ENCODE measurements around the gene RASGRP4.

The RASGRP4 gene

DNA sequence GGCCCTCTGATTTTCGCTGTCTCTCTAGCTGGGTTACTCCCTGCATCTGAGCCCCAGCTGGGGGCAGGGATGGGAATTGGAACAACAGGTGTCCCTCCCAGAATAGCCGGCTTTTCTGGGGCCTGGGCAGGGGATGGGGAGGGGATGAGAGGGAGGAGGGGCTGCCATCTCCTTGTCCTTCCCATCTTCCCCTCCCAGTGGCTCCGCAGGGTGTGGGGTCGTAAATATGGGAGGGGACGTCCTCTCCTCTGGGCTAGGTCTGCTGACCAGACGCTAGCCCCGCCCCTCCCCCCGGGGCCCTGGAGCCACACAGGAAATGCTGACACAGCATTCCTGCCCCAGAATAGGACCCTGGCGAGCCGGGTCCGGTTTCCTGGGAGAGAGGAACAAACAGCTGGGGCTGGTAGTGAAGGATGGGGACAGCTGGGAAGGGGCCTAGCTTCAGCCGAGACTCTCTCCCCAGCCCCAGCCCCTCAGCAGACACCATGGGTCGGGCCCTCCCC is 8.6 kb upstream of the RASGRP4 start:
- no peak overlapping the region for H3K14ac ChIP-seq (ENCODE audit: low read length)
- H3K4ac ChIP-seq (ENCODE audit: low read depth, low read length) = no peak overlapping the region
- no peaks in the 10 kb centered on the region for H3K27me3 ChIP-seq (ENCODE audit: insufficient read depth, low read length)
- no peak overlapping the region for H3K4me3 ChIP-seq (ENCODE audit: low read depth, low read length)
- no peak overlapping the region for H3K9ac ChIP-seq (ENCODE audit: low read length)
- no peak overlapping the region for H4K8ac ChIP-seq (ENCODE audit: low read depth, low read length)
- no peak overlapping the region for H2BK12ac ChIP-seq (ENCODE audit: low read length)
- no peak for DNase-seq
- no peak overlapping the region for H2AK5ac ChIP-seq (ENCODE audit: low read length)
- H4K91ac ChIP-seq (ENCODE audit: low read depth, low read length) = no peak overlapping the region
- H3K4me1 ChIP-seq (ENCODE audit: control insufficient read depth in 1 of 2, insufficient read depth in 2 of 2, low read length in 2 of 2) = peaks cover 4 to 10% of the 10 kb centered on the region in 2 experiments
- no peak overlapping the region for H3K23ac ChIP-seq (ENCODE audit: low read length)
- no peak overlapping the region for H4K12ac ChIP-seq (ENCODE audit: low read depth, low read length)
- no peak overlapping the region for H2AFZ ChIP-seq (ENCODE audit: insufficient read depth, low read length, poor library complexity)
- no peaks in the 10 kb centered on the region for H3K79me2 ChIP-seq (ENCODE audit: control insufficient read depth, insufficient read depth, low read length, poor library complexity)
- no peak overlapping the region for H3K4me2 ChIP-seq (ENCODE audit: low read length)
- H2BK120ac ChIP-seq (ENCODE audit: insufficient read depth, low read length, poor library complexity) = no peak overlapping the region
- H3K36me3 ChIP-seq (ENCODE audit: control insufficient read depth in 1 of 2, insufficient read depth in 2 of 2, low read length in 2 of 2) = no peaks in the 10 kb centered on the region
- H3K18ac ChIP-seq (ENCODE audit: low read length) = no peak overlapping the region
- H3K9me3 ChIP-seq (ENCODE audit: insufficient read depth, low read depth, low read length) = no peaks in the 10 kb centered on the region
- H3K27ac ChIP-seq (ENCODE audit: low read depth, low read length) = no peak overlapping the region
- no CpG with 5 or more reads among the region's 13 CpGs for WGBS (ENCODE audit: extremely low coverage, insufficient coverage, insufficient read length)
- H3K79me1 ChIP-seq (ENCODE audit: low read length) = no peaks in the 10 kb centered on the region
- H2BK5ac ChIP-seq (ENCODE audit: low read depth, low read length, poor library complexity) = no peak overlapping the region

DNA sequence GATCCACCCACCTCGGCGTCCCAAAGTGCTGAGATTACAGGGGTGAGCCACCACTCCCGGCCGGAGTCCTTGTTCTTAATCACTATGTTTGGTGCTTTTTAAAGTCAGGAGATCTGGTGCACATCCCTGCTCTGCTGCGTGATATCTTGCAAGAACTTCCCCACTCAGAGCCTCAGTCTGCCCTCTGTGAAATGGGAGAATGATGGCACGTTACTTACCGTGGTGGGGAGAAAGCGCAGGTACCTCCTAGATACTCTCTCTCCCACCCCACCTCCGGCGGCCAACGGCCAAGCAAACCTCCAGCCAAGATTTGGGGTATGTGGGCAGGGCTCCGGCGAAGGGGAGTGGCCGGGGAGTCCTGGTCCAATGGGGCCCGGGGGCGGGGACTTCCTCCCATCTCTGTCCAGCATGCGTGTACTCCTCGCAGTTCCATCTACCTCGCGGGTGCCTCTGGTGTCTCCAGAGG is 7.3 kb upstream of the RASGRP4 start, which contains the start of gene RYR1:
Gene RYR1, plus strand, starts transcription at position 424 of the 466 bp plus-strand sequence. CDS start 139 bp downstream, outside the sequence.
- Histone ChIP-seq H3K4ac (ENCODE audit: low read depth, low read length) (no peak within 1 kb of the TSS), H3K4me2 (ENCODE audit: low read length) (no peak within 1 kb of the TSS), H3K9ac (ENCODE audit: low read length) (no peak within 1 kb of the TSS), H3K27ac (ENCODE audit: low read depth, low read length) (no peak within 1 kb of the TSS), H3K18ac (ENCODE audit: low read length) (no peak within 1 kb of the TSS), H4K8ac (ENCODE audit: low read depth, low read length) (no peak within 1 kb of the TSS), H4K91ac (ENCODE audit: low read depth, low read length) (no peak within 1 kb of the TSS), H4K12ac (ENCODE audit: low read depth, low read length) (no peak within 1 kb of the TSS), H3K36me3 (ENCODE audit: control insufficient read depth in 1 of 2, insufficient read depth in 2 of 2, low read length in 2 of 2) (no peaks in the 10 kb centered on the region), H3K14ac (ENCODE audit: low read length) (no peak within 1 kb of the TSS), H3K79me2 (ENCODE audit: control insufficient read depth, insufficient read depth, low read length, poor library complexity) (no peaks in the 10 kb centered on the region), H2BK12ac (ENCODE audit: low read length) (no peak within 1 kb of the TSS), H3K79me1 (ENCODE audit: low read length) (no peaks in the 10 kb centered on the region), H2BK120ac (ENCODE audit: insufficient read depth, low read length, poor library complexity) (no peak within 1 kb of the TSS), H3K4me1 (ENCODE audit: control insufficient read depth in 1 of 2, insufficient read depth in 2 of 2, low read length in 2 of 2) (peaks cover 4 to 10% of the 10 kb centered on the region in 2 experiments), H3K27me3 (ENCODE audit: insufficient read depth, low read length) (no peaks in the 10 kb centered on the region), H2AK5ac (ENCODE audit: low read length) (no peak within 1 kb of the TSS), H2BK5ac (ENCODE audit: low read depth, low read length, poor library complexity) (no peak within 1 kb of the TSS), H3K9me3 (ENCODE audit: insufficient read depth, low read depth, low read length) (no peaks in the 10 kb centered on the region), H3K23ac (ENCODE audit: low read length) (no peak within 1 kb of the TSS), H2AFZ (ENCODE audit: insufficient read depth, low read length, poor library complexity) (no peak within 1 kb of the TSS), H3K4me3 (ENCODE audit: low read depth, low read length) (no peak within 1 kb of the TSS)
- no peak for DNase-seq
- WGBS (ENCODE audit: extremely low coverage, insufficient coverage, insufficient read length) = no CpG with 5 or more reads among the region's 20 CpGs

DNA sequence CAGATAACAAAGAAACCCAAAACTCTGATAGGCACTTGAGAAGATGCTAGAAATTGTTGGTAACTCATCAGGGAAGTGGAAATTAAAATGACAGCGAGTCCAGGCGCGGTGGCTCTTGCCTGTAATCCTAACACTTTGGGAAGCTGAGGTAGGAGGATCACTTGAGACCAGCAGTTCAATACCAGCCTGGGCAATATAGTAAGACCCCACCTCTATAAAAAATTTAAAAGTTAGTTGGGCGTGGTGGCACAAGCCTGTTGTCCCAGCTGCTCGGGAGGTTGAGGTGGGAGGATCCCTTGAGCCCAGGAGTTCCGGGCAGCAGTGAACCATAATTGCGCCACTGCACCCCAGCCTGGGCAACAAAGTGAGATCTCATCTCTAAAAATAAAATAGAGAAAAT is 4.9 kb upstream of the RASGRP4 start:
- H3K14ac ChIP-seq (ENCODE audit: low read length) = no peak overlapping the region
- no peak overlapping the region for H2BK12ac ChIP-seq (ENCODE audit: low read length)
- H3K18ac ChIP-seq (ENCODE audit: low read length) = no peak overlapping the region
- H3K27me3 ChIP-seq (ENCODE audit: insufficient read depth, low read length) = no peaks in the 10 kb centered on the region
- H3K79me1 ChIP-seq (ENCODE audit: low read length) = no peaks in the 10 kb centered on the region
- H3K9me3 ChIP-seq (ENCODE audit: insufficient read depth, low read depth, low read length) = no peaks in the 10 kb centered on the region
- no CpG with 5 or more reads among the region's 7 CpGs for WGBS (ENCODE audit: extremely low coverage, insufficient coverage, insufficient read length)
- no peak overlapping the region for H3K27ac ChIP-seq (ENCODE audit: low read depth, low read length)
- H3K4me1 ChIP-seq (ENCODE audit: control insufficient read depth in 1 of 2, insufficient read depth in 2 of 2, low read length in 2 of 2) = peaks cover 4 to 10% of the 10 kb centered on the region in 2 experiments
- H3K4me3 ChIP-seq (ENCODE audit: low read depth, low read length) = no peak overlapping the region
- no peak for DNase-seq
- no peak overlapping the region for H2BK120ac ChIP-seq (ENCODE audit: insufficient read depth, low read length, poor library complexity)
- H4K8ac ChIP-seq (ENCODE audit: low read depth, low read length) = no peak overlapping the region
- H2AK5ac ChIP-seq (ENCODE audit: low read length) = no peak overlapping the region
- no peaks in the 10 kb centered on the region for H3K79me2 ChIP-seq (ENCODE audit: control insufficient read depth, insufficient read depth, low read length, poor library complexity)
- H4K12ac ChIP-seq (ENCODE audit: low read depth, low read length) = no peak overlapping the region
- no peak overlapping the region for H3K4ac ChIP-seq (ENCODE audit: low read depth, low read length)
- no peak overlapping the region for H3K9ac ChIP-seq (ENCODE audit: low read length)
- H2BK5ac ChIP-seq (ENCODE audit: low read depth, low read length, poor library complexity) = no peak overlapping the region
- no peaks in the 10 kb centered on the region for H3K36me3 ChIP-seq (ENCODE audit: control insufficient read depth in 1 of 2, insufficient read depth in 2 of 2, low read length in 2 of 2)
- no peak overlapping the region for H3K4me2 ChIP-seq (ENCODE audit: low read length)
- no peak overlapping the region for H3K23ac ChIP-seq (ENCODE audit: low read length)
- no peak overlapping the region for H4K91ac ChIP-seq (ENCODE audit: low read depth, low read length)
- no peak overlapping the region for H2AFZ ChIP-seq (ENCODE audit: insufficient read depth, low read length, poor library complexity)

DNA sequence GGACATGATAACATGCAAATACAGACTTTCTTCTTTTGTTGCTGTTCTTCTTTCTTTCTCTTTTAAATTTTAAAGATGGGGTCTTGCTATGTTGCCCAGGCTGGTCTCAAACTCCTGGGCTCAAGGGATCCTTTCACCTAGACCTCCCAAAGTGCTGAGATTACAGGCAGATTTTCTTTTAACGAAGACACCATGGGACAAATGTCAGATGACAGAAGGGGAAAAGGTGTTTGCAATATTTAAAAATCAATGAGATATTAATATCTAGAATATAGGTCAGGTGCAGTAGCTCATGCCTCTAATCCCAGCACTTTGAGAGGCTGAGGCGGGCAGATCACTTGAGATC is 3.8 kb upstream of the RASGRP4 start:
- Histone ChIP-seq H2BK5ac (ENCODE audit: low read depth, low read length, poor library complexity) (no peak overlapping the region), H3K18ac (ENCODE audit: low read length) (no peak overlapping the region), H2BK12ac (ENCODE audit: low read length) (no peak overlapping the region), H3K4me3 (ENCODE audit: low read depth, low read length) (no peak overlapping the region), H3K23ac (ENCODE audit: low read length) (no peak overlapping the region), H2AK5ac (ENCODE audit: low read length) (no peak overlapping the region), H3K4me2 (ENCODE audit: low read length) (no peak overlapping the region), H3K79me2 (ENCODE audit: control insufficient read depth, insufficient read depth, low read length, poor library complexity) (no peaks in the 10 kb centered on the region), H3K4me1 (ENCODE audit: control insufficient read depth in 1 of 2, insufficient read depth in 2 of 2, low read length in 2 of 2) (peaks cover 8 to 11% of the 10 kb centered on the region in 2 experiments), H3K9ac (ENCODE audit: low read length) (no peak overlapping the region), H3K79me1 (ENCODE audit: low read length) (no peaks in the 10 kb centered on the region), H3K14ac (ENCODE audit: low read length) (no peak overlapping the region), H3K36me3 (ENCODE audit: control insufficient read depth in 1 of 2, insufficient read depth in 2 of 2, low read length in 2 of 2) (no peaks in the 10 kb centered on the region), H4K91ac (ENCODE audit: low read depth, low read length) (no peak overlapping the region), H2BK120ac (ENCODE audit: insufficient read depth, low read length, poor library complexity) (no peak overlapping the region), H4K12ac (ENCODE audit: low read depth, low read length) (no peak overlapping the region), H2AFZ (ENCODE audit: insufficient read depth, low read length, poor library complexity) (no peak overlapping the region), H3K27ac (ENCODE audit: low read depth, low read length) (no peak overlapping the region), H3K4ac (ENCODE audit: low read depth, low read length) (no peak overlapping the region), H3K27me3 (ENCODE audit: insufficient read depth, low read length) (no peaks in the 10 kb centered on the region), H3K9me3 (ENCODE audit: insufficient read depth, low read depth, low read length) (no peaks in the 10 kb centered on the region), H4K8ac (ENCODE audit: low read depth, low read length) (no peak overlapping the region)
- no CpG with 5 or more reads among the region's 2 CpGs for WGBS (ENCODE audit: extremely low coverage, insufficient coverage, insufficient read length)
- DNase-seq = no peak
